Stimulated activated CD4-positive, alpha-beta T cell treated with anti-CD3 and anti-CD28 coated beads, TNF-alpha, amount 100 ng/mL, for 48 hours (primary cell): ENCODE results near the gene C1orf198.

Experiments
- DNase-seq, 3 donors: peaks; one replicate each; pipeline ENCODE4 v3.0.0-alpha.2; 2020; ENCODE audit warnings: low read depth in 3 of 3

C1orf198 gene, protein sequence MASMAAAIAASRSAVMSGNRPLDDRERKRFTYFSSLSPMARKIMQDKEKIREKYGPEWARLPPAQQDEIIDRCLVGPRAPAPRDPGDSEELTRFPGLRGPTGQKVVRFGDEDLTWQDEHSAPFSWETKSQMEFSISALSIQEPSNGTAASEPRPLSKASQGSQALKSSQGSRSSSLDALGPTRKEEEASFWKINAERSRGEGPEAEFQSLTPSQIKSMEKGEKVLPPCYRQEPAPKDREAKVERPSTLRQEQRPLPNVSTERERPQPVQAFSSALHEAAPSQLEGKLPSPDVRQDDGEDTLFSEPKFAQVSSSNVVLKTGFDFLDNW

DNA sequence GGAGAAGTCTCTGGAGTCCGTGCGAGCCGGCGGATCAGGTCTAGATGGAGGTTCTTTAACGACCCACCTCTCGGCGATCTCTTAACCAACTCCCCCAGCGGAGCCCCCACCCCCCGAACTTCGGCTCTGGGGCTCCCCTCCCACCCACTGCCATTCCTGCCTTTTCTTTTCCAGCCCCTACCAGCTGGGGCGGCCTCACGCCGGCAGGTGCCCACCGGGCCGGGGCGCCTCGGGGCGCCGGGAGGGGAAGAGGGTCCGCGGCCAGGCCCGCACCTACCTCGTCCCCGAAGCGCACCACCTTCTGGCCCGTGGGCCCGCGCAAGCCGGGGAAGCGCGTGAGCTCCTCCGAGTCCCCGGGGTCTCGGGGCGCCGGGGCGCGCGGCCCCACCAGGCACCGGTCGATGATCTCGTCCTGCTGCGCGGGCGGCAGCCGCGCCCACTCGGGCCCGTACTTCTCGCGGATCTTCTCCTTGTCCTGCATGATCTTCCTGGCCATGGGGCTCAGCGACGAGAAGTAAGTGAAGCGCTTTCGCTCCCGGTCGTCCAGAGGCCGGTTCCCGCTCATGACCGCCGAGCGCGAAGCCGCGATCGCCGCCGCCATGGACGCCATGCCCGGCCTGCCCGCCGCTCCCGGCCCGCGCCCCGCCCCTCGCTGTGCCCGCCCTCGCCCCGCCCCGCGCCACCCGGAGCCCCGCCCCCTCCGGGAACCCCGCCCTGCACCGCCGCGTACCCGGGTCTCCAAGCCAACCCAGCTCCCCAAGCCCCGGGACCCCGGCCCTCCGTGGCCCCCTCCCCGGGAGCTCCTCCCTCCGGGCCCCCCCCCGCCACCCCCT lies at the start of gene C1orf198:
Gene C1orf198, minus strand, starts transcription at position 619 of the 833 bp plus-strand sequence. Its CDS starts 9 bp downstream, at position 610.
- DNase-seq, result peak; percentile 54 to 77 (median 58)

DNA sequence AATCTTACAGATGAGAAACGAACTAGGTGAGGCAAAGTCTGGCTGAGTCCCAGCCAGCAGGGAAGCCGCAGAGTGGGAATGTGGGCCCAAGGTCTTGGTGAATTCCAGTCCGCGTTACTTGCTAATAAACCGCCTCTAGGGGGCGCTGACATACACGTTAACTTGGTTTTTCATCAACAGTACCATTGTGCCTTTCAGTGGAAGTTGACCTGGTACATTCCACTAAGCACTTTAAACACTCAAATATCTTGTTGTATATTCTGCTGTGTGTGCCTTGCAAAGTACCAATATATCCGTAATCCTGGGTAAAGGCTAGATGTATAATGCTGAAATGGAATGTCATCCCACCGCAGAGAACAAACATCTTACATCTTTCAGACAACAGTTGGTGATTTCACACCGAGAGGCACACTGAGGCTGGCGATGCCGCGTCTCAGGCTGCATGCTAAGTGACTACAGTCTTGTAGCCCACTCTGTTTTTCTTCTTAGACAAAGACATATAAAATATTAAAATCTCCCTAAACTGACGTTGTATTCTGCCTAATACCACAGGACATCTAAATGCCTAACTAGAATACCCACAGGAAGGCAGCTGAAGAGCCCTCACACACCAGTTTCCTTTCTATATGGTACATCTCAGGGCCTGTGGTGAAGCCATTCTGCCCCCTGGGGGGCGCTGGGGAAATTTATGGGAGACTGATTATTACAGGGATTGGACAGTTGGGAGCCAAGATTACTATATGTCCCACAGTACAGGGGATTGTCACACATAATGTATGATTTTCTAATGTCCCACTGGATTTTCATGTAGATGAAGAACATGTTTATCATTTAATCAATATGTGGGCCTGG lies 49.2 kb upstream of the C1orf198 start:
- peak; percentile 11 to 69 (median 66) for DNase-seq

DNA sequence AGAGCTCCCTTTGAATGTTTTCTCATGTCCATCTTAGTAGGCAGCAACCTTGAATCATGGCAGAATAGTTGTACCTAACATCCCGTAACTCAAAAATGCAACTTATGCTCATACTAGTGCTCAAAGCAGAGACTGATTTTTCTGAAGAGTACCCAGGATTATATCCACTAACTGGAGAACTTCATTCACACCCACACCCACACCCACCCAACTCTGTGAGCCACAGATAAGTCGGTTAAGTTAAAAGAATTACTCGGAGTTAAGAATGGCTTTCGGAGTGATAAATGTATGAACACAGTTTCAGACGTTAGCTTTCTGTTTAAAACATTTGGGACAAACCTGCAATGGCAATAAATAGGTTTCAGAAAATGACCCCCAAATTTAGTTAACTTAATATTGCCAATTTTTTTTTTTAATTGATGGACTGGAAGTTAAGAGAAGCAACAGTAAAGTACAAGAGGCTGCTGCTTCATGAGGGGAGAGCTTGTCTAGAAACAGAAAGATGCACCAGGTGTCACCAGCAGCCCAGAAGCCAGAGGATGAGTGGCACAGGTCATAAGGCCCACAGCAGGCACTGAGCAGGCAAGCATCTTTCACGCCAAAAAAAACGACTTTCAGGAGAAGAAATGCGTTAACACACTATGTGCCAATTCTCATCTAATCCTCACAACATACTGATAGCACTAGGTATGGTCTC lies 48.4 kb upstream of the C1orf198 start:
- DNase-seq, result no peak

DNA sequence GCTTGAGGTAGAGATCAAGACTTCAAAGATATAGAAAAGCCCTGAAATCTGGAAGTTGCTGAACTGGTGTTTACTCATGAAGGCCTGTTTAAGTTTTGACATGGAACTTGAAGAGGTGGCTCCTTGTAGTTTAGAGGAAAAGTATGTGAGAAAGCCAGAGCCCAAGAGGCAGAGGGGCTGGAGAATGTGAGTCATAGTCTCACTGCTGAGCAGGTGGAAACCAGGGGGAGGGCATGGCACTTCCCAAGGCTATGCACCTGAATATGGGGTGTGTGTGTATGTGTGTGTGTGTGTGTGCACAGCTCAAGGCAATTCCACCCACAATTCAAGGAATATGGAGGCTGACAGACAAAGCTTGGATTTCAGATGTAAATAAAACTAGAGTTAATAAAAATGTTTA lies 46.8 kb upstream of the C1orf198 start:
- no peak for DNase-seq

DNA sequence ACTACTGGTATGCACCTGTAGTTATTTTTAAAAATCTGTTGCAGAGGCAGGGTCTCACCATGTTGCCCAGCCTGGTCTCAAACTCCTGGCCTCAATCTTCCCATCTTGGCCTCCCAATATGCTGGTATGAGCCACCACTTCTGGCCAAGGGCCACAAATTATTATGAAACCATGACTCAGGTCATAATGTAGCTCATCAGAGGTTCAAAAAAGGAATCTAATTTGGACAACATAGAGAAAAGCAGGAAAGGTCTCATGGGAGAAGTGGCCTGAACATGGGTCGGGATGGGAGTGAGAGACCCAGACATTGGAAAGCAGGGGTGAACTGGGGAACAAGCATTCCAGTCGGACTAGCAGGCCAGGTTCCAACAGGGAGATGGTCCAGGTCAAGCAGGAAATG lies 45.2 kb upstream of the C1orf198 start:
- DNase-seq, result no peak

DNA sequence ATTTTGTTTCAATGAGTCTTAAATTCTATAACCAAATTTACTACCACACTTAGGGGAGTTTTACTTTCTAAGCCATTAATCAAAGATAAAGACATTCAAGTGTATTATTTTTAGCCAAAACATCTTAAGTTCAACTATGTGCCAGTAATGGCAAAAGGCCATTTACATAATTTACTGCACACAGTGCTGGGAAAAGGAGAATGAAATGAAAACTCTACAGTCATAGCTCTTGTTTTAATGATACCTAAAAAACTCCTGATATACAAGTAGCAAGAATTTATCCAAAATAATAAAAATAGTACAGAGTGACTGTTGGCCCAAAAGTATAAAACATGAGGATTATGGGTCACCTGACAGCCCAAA lies 42.4 kb upstream of the C1orf198 start:
- no peak for DNase-seq

DNA sequence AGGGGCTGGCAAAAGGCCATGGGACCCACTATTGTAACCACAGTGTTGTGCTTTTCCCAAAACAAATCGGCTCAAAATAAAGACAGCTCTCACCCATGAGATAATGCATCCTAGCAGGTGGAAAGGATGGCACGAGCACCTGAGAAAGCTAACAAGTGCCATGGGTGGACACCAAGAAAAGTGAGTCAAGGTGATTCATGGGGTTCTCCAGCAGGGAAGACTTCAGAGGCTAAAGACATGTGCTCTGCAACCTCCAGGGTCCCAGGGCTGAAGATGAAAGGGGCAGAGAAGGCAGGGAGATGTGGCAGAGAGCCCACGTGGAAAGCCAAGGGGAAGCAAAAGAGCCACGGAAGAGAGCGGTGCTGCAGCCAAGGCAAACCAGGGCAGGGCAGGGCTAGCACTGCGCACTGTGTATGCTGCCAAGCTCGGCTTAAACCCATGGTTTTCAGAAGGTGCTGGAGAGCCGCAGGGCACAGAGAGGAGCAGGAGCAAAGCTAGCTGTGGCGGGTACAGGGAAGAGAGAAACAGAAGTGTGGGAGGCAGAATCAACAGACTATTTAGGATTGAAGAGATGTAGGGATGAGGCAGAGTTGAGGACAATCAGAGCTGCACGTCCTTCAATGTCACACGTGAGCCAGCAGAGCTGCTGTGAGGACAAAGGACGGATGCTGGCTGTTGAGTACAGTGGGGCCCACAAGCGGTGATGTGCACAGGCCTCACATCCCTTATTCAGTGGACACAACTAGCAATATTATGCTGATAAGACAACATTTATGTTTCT lies 41.8 kb upstream of the C1orf198 start:
- no peak for DNase-seq

DNA sequence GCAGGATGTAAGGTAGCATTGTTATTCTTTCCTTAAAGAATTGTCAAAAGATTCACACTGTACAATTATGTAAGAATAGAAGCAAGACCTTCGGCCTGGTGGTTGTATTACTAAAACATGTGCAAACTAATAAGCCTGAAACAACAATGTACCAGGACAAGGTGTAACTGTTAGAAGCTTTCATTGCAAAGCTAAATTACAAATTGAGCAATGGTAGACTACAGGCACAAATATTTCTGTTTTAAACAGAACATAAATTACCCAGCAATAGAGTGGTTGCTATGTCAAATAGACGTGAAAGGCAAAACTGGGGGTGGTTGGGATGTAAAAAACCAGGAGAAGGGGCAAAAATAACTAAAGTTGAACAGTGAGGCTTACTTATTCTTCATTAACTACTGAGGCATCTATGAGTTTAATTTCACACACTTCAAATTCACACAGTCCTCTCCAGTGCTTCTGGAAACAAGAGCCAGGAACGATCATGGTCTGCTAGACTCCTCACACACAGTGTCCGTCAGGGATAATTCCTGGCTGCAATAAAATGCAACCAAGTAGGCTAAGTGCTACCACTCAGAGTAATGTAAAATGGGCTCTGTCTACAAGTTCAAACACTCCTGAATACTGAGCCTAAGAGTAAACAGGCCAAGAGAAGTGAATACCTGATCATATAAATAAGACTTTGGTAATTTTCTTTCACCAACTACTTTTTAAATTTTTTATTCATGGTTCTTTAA lies 39.3 kb upstream of the C1orf198 start:
- DNase-seq, result no peak

DNA sequence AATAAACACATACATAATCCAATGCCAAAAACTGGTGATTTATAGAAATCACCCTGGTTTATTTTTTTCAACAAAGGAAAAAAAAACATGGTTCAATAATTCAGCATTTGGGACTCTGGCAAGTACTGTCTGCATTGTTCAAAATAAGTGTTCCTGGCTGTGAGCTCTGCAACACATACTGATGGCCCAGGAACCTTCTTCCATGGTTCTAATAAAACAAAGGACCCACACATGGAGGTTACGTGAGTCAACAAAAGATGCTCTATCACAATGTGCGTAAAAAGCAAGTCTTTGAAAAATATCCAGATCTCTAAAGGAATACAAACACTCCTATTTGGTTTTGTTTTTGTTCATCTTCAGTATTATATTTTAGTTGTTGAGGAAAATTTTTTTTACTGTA lies 37.9 kb upstream of the C1orf198 start:
- DNase-seq, result no peak

DNA sequence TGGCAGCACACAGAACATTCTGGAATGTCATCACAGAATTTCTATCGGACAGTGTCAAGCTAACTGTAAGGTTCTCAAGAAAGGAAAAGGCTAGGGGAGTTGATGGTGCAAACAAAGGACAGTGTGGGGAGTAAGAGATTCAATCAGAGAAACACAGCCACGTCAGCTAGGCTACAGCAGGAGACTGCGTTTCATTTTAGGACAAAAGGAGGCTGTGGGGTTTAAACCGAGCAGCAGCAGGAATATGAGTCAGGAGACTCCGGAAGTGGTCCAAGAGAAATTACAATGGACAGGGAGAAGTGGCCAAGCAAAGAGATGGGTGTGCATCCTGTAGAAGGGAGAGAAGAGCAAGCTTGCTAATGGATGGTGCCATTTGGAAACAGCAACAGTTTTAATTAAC lies 37.4 kb upstream of the C1orf198 start:
- no peak for DNase-seq

DNA sequence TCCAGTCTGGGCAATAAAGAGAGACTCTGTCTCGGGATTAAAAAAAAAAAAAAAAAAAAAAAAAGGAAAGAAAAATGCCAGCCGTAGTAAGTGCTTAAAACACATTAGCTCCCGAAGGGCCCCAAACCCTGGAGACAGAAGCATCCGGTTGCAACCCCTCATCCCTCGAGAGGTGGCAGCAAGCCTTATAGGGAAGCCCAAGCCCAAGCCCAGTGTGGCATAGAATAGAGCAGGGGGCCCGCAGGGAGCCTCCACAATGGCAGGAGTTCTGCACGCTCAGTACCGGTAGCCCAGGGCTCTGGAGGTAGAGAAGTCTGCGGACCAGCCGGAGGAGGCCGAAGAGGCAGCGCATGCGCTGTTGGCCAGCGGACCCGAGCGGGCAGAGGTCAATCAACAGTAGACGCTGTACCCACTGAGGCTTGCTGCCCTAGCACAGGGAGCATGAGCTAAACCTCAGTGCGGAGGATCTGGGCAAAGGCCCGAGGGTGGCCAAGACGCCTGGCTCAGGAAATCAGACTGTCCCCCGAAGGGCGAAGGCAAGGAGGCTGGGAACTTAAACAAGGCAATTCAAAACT lies 34.1 kb upstream of the C1orf198 start:
- DNase-seq, result no peak

DNA sequence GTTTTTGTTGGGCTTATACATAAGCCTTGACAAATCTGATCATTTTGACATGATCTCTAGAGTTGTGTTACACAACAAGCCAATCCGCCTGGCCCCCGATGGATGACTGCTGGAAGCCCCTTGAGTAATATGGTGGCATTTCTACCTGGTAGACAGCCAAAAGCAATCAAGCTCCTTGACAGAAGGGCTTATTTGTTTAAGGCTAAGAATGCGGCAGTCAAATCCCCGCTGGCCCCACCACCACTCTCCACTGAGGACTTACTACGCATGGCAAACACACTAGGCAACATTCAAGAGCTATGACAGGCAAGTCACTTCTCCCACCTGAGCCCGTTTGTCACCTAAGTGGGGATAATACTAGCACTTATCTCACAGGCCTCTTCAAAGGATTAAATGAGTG lies 33.4 kb upstream of the C1orf198 start:
- no peak for DNase-seq

DNA sequence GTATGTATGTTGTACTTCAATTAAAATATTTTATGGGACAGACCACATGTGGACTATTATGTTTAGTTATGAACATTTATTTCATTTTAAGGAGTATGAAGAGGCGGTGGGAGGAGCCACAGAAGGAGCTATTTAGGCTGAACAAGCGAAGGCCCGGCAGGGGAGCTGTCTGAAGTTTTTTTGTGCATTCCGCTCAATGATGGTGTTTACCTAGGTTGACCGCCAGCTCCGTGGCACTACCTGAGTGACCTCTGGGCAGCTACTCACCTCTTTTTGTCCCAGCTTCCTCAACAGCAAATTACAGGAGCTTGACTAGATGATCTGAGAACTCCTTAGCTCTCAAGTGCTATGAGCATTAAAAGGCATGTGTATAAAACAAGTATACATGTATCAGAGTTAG lies 32.7 kb upstream of the C1orf198 start:
- DNase-seq, result no peak

DNA sequence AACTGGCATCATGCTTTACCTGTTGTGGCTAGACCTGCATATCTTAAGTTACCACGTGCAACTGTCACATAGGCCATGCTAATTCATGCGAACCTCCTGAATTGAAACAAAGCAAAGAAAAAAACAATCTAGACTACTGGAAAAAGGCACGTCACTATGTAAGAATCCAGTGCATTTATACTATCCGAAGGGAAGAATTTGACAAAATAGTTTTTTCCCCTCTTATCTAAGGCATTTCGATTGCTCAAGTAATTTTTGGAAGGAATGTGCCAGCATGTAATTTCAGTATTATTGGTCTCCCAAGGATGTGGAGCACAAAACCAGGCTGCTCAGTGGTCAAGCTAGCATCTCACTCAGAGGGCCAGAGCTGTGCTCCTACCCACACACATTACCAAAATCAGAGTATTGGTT lies 31.5 kb upstream of the C1orf198 start:
- no peak for DNase-seq

DNA sequence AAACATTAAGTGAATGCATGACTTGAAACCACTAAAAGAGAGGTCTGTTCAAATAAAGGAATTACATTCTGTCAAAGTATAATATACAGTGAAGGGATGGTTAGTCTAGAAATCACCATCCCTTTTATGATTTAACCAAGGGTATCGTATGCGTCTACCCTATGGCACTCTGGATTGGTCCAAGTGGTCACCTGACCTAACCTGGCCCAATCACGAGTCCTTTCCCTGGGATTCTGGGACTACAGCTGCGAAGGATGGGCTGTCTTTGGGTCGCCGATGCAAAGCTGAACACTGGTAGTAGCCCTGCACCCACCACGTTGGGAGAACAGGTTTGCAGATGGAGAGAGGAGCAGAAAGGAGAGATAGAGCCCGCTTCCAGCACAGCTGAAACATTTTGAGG lies 30.4 kb upstream of the C1orf198 start:
- DNase-seq, result no peak

DNA sequence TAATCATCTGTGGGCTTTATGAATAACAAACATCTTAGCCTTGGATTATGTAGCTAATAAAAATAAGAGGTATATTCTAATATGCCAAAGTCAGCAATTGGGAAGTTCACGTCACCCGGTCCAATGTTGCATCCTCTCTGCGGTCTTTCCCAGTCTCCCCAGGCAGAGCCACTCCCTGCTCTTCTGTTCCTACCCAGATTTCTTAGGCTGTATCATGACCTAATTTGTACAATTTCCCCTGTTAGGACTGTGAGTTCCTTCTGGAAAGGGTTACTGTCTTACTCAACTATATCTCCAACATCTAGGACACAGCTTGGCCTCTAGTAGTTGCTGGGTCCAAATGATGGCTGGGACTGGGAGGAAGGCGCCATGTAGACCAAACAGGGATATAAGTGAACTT lies 29.8 kb upstream of the C1orf198 start:
- DNase-seq, result no peak

DNA sequence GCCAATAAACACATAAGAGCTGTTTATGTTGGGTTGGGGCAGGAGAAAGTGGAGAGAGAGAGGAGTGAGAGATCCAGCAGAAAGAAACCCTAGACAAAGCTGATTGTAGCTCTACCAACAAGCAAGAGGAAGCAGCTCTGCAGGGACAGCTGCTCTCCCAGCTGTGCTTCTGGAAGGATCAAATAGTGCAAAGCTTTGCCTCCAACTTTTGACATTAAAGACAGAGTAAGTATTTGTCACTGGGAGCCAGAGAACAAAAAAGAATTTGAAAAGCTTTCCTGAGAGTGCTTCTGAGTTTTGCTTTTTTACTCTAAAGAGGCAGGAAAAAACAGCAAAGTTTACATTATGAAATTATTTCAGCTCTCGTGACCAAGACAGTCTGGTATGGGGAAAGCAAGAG lies 28.5 kb upstream of the C1orf198 start:
- no peak for DNase-seq

DNA sequence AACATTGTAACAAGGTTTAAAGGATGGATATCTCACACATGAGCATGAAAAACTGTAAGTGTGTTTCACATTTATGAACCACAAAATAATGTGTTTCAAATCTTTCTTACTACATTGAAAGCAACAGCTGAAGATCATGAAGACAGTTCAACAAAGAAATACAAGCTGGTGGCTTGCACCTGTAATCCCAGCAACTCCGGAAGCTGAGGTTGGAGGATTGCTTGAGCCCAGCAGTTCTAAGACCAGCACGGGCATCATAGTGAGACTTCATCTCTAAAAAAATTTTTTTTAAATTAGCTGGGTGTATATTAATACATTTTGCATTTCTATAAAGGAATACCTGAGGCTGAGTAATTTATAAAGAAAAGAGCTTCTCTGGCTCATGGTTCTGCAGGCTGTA lies 27.1 kb upstream of the C1orf198 start:
- no peak for DNase-seq

DNA sequence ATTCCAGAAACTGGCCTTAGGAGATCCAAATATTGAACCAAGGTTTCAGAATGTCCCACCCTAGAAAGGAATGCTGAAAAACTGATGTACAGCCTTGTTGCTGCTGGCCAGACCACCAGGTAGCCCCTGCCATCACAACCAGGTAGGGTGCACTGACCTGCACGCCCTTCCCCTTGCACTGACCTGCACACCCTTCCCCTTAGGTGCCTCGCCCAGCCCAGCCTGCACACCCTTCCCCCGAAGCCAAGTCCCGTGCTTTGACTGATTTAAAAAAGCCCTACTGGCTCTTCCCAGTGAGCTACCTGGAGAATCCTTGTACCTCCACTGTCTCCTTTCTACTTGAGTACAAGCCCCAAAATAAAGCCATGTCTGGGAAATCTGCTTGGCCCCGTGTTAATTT lies 26.3 kb upstream of the C1orf198 start:
- DNase-seq, result no peak

DNA sequence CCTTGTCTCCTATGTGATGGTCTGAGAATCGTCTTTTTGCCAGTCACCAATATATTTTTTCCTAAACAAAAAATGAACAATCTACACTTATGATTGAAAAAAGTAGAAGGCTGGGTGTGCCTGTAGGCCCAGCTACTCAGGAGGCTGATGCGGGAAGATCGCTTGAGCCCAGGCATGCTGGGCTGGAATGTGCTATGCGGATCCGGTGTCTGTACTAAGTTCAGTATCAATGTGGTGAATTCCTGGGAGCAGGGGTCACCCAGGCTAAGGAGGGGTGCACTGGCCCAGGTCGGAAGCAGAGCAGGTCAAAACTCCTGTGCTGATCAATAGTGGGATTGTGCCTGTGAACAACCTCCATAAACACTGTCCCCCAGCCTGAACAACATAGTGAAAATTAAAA lies 25.7 kb upstream of the C1orf198 start:
- no peak for DNase-seq
